T-helper 2 cell (primary cell): ENCODE results near the gene SLC25A13.

Experiments
- DNase-seq, 5 experiments: peaks; one replicate each; pipeline versions ENCODE4 v3.0.0 to v3.0.0-alpha.2; 2012 to 2022

SLC25A13 gene

DNA sequence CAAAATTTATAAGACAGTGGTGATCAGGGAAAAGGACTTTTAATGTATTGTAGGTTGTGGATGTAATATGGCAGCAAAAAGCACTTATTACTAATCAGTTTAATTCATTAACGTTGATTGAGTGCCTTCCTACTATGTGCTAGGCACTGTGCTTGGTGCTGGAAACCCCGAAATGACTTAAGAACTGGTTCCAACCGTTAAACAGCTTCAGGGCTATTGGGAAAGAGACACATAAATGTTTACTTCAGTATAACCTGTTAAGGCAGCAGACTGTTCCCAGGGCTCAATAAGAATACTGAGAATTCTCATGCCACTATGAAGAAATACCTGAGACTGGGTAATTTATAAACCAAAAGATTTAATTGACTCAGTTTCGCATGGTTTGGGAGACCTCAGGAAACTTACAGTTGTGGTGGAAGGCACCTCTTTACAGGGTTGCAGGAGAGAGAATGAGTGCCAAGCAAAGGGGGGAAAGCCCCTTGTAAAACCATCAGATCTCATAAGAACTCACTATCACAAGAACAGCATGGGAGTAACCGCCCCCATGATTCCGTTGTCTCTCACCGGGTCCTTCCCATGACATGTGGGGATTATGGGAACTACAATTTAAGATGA is 1.1 kb upstream of the SLC25A13 start:
- no peak for DNase-seq

DNA sequence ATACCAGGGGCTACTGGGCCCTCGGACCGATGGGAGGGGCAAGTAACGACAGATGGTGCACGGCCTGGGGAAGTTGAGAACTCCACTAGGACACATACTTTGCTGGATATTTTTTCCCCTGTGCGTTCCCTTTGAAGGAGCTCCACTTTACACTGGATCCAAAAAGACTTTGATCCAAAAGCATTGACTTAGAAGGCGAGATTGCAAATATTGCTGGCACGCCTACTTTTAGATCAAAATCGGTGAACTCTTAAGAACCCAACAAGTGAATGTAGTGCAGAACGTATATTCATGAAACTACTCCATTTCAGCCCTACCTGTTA is 436 bp upstream of the SLC25A13 start:
- DNase-seq: no peak

DNA sequence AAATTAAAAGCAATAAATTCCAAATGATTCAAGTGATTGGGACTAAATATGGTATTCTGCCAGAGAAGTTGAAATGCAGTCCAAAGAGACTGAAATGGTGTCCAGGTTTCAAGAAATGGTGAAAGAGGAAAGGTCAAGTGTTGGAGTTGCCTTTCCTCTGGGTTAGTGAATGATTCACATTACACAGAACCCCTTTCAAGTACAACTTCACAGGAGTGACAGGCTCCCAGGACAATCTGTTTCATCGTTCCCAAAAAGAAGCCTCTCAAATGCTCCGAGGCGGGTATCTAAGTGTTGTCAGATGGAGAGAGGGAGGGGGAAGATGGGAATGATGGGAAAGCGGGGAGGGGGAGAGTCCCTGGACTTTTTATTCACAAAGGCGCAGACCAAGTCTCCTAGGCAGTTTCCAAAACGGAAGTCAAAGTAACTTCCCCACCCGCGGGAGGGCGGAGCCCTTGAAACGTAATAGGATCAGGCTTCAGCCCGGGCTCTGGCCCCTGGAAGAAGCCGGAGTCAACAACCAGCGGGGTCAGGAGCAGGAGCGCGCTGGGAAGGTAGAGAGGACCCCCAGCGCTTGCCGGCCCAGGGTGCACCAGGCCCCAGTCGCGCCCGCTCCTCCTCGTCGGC is 754 bp downstream of the SLC25A13 start:
- peak; percentile 16 to 67 (median 44) for DNase-seq

DNA sequence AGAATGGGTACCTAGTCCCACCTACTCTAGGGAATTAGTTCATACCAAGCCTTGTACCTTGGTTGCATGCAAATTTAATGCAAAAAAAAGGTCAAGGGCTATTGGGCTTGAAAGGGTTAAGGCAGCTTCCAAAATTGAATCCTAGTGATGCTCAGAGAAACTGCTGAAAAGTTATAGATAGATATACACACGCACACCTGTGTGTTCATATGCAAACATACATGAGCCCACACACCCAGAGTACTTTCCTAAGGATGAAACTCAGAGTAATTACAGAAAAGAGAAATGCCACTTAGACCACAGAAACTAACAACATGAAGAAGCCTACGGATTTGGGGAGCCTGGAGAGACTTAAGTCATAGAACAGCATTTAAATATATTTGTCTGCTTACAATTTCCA is 1.5 kb downstream of the SLC25A13 start:
- peak in 1 of 5 experiments; percentile 63 for DNase-seq

DNA sequence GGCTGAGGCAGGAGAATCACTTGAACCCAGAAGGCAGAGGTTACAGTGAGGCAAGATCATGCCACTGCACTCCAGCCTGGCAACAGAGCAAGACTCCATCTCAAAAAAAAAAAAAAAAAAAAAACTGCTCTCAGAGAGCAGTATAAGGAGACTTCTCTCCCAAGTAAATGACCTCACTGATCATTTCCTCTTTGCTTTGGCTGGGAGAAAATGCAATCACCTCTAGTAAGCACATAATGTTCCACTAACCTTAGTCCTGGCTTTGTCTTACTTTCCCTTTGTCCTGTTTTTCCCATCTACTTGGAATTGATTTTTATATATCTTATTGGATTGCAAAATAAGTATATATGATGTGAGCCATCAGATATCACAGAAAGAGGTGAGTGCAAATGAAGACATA is 2.5 kb downstream of the SLC25A13 start:
- DNase-seq: no peak

DNA sequence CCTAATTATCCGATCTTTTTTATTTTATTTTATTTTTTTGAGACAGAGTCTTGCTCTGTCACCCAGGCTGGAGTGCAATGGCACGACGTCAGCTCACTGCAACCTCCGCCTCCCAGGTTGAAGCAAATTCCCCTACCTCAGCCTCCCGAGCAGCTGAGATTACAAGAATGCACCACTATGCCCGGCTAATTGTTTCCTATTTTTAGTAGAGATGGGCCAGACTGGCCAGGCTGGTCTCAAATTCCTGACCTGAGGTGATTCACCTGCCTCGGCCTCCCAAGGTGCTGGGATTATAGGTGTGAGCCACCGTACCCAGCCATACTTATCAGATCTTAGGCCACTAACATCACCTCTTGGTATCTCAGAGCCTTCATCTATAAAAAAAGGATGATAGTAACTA is 4.9 kb downstream of the SLC25A13 start:
- DNase-seq: no peak

DNA sequence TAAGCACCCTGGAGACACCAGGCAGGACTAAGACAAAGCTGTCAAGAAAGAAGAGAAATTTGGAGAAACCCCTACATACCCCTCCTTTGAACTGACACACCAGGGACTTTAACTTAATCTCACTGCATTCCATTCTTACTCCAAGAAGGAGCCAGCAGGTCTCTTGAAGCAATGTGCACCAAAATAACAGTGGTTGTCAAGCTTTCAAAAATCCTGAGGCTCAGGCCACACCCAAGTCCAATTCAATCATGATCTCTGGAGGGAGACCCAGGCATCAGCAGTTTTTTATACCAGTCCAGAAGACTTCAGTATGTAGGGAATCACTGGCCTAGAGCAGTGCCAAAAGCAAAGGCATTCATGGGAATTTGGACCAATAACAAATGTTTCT is 6.8 kb downstream of the SLC25A13 start:
- no peak for DNase-seq

DNA sequence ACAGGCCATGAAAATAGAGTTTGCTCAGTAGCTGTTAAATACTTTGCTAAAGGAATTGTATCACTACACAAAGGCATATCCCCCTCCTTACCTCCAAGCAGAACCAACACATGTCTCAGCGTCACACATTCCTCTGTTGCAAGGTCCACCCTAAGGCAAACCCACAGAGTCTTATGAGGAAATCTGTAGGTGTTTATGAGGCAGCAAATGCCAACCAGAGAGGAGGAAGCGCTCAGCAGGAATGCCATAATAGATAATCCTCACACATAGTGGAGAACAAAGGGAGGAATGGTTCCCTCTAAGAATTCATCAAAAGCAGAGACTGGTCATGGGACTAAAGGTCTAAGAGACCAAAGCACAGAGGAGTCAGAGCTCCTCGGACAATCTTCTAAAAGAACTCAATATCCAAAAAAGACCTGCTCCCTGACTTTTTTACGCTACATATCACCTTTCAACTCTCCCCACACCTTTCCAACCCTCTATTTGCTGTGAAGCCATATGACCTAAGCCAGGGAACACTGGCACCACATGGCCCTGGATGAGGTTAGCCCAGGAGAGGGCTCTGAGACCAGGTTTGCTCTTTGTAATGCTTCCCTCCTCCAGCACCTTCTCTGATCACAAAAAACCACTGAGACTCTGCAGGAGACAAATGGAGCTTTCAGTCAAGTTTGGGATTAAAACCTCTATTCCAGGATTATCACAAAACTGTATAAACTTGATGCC is 7.3 kb downstream of the SLC25A13 start:
- no peak for DNase-seq

DNA sequence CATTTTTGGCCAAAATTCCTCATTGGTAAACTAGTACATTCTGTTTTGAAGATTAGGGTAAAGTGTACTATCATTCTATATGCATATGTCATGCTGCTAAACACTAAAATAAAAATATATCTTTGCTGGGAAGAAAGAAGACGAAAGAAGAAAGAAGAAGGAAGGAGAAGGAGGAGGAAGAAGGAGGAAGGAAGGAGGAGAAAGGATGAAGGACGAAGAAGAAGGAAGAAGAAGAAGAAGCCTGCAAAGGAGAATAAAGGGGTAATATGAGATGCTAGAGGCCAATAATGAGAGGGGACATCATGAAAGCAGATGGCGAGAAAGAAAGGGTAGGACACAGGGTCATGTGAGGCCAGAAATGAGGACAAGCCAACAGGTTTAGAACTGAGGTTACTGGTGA is 8.0 kb downstream of the SLC25A13 start:
- no peak for DNase-seq

DNA sequence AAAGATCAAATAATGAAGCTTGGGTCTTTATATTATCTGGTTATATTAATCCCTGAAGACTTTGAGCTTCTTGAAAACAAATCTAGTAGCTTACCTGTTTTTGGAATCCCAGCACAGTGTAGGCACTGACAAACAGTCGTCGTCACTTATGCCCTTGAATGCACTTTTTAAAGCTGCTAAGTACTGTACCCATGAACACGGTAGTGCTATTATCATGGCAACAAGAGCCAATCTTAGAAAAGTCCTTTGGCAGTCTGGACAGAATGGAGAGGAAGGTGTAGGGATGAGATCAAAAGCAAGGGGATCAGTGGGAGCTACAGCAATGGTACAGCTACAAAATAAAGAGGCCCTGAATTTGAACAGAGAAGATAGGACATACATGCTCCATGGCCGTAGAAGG is 9.4 kb downstream of the SLC25A13 start:
- no peak for DNase-seq

DNA sequence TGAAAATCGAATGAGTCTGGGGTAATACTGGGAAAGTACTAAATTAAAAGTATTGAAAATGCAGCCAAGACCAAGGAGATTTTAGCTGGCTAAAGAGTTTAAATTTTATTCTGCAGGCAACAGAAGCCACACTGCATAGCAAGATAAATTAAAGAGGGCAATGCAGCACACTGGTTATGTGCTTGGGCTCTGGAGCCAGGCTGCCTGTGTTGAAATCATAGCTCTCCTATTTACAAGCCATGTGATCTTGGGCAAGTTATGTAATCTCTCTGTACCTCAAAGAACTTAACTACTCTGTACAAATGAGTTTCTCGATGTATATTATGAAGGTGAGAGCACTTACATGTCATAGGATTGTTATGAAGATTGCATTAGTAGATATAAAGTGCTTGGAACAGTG is 9.9 kb downstream of the SLC25A13 start:
- no peak for DNase-seq

DNA sequence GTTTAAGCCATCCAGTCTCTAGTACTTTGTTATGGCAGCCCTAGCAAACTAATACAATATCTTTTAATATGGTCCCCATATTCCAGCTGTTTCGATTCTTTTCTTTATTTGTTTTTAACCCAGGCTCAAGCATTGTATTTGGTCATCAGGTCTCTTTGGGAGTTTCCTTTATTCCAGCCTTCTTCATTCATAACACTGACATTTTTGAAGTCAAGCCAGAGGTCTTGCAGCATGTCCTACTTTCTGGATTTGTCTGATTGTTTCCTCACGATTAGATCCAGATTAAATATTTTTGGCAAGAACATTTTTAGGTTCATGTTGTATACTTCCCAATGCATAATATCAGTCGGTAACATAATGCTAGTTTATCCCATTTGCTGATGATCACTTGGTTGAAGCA is 11.8 kb downstream of the SLC25A13 start:
- no peak for DNase-seq

DNA sequence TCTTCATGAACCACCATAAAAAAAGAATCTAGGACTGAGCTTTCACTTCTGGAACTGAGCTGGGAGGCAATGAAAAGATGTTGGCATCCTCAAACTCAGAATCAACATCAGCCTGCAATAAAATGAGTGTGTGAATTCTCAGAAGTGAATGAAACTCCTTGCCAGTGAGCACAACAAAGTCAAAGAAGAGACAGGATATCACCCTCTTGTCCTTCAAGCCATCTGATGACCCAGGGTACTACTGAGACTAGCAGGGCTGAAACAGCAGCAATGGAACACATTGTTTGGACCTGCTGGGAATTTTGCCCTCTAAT is 13.0 kb downstream of the SLC25A13 start:
- DNase-seq: no peak

DNA sequence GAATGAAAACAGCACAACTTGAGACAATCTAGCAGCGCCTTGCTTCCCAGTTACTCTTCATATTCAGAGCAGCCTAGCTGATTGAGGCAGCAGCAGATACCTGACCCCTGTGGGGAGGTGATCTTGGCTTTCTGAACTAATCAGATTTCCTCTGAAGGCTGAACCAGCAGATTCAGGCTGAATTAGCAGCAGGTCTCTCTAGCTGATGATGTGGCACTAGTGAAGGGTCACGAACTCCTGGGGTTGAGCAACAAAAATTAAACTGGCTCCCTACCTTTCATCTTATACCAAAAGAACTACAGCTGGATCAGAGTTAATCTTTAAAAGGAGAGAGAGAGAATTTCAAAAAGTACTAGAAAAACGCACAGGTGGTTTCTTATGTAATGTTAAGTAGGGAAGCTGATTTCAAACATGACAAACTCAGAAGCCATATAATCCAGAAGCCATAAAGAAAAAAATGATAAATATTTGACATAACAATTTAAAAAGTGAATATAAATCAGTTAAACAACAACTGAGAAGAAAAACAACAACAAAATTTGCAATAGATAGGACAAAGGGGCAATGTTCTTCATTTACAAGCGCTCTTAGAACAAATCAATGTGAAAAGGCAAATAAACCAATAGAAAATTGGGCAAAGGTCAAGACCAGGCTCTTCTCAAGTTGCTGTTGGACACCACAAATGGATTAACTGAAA is 13.5 kb downstream of the SLC25A13 start:
- DNase-seq: peak in 1 of 5 experiments; percentile 72

DNA sequence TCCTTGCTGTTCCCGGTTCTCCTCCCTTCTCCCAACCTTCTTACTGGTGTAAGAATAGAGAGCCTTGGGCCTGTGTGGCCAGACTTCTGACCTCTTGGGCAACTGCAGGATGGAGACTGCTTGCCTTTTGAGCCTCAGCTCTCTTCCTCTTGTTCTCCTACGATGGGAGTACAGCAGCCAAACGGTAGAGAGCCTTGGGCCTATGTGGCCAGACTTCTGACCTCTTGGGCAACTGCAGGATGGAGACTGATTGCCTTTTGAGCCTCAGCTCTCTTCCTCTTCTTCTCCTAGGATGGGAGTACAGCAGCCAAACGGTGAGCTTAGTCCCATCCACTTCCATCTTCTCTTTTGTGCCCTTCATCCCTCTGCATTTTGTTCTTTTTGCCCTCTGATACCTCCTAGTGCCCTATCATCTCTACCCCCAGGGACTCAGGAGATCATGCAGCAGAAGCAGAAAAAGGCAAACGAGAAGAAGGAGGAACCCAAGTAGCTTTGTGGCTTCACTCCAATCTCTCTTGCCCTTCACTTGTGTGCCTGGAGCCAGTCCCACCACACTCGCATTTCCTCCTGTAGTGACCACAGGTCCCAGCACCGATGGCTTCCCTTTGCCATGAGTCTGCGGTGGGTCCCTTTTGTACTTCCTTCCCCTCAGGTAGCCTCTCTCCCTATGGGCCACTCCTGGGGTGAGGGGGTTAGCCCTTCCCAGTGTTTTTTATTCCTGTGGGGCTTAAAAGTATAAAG is 15.3 kb downstream of the SLC25A13 start:
- DNase-seq: no peak

DNA sequence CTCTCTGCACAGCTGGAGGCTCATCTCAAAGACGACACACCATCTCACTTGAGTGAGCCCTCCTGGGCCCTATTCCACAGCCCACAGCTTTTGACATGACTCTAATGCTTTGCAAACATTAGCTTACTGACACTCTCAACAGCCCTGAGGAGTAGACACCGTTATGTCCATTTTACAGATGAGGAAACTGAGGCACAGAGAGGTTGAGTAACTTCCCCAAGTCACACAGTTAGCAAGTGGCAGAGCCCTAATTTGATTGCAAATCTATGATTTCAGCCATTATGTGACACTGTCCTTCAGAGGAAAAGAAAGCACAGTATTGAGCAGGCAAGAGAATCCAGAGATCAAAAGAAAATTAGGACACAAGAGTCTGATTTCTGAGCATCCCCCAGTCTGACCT is 16.0 kb downstream of the SLC25A13 start:
- no peak for DNase-seq

DNA sequence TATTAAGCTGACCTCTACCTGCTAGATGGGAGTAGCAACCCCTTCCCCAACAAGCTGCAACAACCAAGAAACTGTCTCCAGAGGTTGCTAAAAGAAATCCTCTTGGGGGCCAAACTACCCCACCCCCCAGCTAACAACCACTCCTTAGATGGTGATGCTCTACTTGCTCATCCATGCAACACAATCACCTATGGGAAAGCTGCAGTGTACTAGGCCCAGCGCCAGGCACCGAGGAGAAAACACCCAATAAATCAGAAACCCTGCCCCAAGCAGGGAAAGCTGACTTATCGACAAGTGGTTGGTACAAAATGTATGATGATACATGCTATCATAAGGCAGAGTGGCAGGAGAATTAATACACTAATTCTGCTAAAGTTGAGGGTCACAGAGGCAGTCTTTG is 17.3 kb downstream of the SLC25A13 start:
- no peak for DNase-seq

DNA sequence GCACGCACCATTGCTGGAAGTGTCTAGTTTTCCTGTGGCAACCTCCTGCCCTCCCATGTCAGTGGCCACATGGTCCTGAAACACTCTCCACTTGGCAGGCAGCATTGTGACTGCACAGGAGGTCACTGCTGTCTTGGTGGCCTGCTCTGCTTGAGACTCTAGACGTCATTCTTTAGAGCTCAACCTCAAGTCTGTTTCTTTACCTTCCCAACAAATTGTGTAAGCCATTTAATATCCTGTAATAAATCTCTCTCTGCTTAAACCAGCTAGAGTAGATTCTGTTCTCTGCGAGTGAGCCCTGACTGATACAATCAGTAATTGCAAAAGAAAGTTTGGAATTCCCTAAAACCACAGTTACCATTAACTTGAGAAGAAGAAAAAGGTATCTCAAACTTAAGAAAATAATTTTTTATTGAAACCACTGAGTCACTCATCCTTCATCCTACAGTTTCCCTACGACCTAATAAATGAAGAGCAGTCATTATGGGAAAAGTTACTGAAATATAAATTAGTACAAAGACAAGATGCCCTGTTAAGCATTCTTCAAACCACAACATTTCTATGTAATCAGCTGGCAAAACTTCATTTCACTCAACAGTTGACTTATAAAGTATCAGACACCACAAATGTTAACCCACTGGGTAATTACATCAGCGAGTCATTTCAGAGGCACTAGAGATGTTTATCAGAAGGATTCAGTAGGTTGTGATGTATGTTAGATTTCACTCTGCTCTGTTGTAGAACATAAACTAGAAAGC is 18.0 kb downstream of the SLC25A13 start:
- peak in 1 of 5 experiments; percentile 92 for DNase-seq

DNA sequence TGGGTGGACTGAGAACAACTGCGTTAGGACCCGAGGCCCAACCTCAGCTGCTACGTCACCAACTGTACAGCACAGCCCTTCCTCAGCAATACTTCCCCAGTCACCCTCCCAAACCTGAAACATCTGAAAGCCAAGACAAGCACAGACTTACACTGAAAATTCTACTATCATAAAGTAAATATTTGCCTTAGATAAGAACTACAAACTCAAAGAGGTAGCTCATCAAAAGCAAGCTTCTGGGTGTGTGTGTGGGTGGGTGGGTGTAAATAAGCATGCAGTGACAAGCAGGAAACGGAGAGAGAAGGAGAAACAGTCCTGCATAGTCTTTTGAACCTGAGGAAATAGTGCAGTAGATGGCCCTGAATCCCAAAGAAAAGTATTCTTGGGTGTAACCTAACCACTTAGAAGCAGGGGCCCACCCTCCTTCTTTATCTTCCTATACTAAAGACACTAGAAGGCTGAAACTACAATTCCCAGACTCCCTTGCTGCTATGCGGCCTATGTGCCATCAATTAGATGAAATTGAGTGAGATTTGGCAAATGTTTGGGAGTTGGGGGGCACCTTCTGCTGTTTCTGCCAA is 18.7 kb downstream of the SLC25A13 start:
- DNase-seq: peak in 1 of 5 experiments; percentile 34

DNA sequence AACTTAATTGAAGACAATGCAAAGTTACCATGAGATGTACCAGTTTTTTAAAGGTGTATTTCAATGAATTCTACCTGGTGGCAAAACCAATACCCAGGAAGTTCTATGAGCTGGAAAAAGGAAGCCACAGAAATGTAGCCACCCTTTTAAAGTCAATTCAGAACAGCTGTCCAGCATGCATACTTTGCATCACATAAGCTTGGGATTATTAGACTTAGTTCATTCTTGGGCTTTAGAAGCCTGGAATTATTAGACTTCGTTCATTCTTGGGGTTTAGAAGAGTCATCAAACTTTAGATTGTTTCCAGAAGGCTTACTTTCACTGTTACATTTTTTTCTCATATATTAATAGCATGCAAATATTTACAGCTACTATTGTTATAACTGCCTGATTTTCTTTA is 20.9 kb downstream of the SLC25A13 start:
- no peak for DNase-seq

DNA sequence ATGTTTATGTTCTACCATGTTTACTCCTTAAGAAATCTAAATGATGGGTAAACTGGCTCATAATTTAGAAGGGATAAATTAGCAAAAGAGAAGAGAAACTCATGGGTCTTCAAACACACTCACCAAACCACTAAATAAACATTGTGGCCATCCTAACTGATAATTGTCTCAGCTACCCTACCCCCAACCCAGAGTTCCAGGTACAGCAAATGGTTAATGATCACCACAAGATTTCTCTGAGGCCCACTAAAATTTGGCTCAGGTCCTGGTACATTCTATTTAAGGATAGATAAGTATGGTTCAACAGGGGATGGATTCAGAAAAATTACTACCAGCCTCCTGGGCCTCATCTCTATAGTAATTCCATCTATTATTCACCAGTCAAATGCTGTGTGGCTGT is 21.4 kb downstream of the SLC25A13 start:
- DNase-seq: no peak

DNA sequence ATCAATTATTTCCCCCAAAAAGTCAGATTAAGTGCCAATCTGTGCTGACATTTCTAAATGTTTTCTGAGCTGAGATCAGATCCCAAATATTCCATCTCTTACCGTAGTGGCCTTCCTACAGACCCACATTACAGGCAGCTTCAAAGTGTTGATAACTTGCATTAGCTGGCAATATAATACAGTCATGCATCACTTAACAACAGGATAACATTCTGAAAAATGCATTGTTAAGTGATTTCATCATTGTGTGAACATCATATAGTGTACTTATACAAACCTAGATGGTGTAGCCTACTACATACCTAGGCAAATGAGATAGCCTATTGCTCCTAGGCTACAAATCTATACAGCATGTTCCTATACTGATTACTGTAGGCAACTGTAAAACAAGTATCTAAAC is 22.4 kb downstream of the SLC25A13 start:
- no peak for DNase-seq
